Mesangial cell (primary cell): ENCODE results near the gene QRICH1. TPM values are rescaled to one million over a fixed set of nuclear protein-coding genes. Genes with fewer than 3 reads are reported as not detected.

Source experiments
- total RNA-seq: library from RNA; depleted of rRNA; stranded (reverse); fragments of >200 nt; gene quantifications from 2 replicates; pipeline ENCODE4 v1.2.3, GENCODE V29; 2015

The QRICH1 gene
- total RNA-seq: 70.0 and 78.2 TPM in 2 replicates

GRCh38 chr3:49093853-49094767, at the start of gene QRICH1:
Gene QRICH1, minus strand, starts transcription at chr3:49094071. Its CDS starts 17,054 bp downstream, at chr3:49077017.

GRCh38 chr3:49132437-49133225, 38.8 kb upstream of the QRICH1 start, which contains the start of gene LAMB2:
Gene LAMB2, minus strand, starts transcription at chr3:49133050. Its CDS starts 183 bp downstream, at chr3:49132867.

GRCh38 chr3:49120438-49121131, 26.7 kb upstream of the QRICH1 start, which contains the start of gene USP19:
Gene USP19, minus strand, starts transcription at chr3:49120823. Its CDS starts 1,678 bp downstream, at chr3:49119145.

GRCh38 chr3:49104427-49105291, 10.8 kb upstream of the QRICH1 start, which contains the start of gene QARS1:
Gene QARS1, minus strand, starts transcription at chr3:49104757. Its CDS starts 24 bp downstream, at chr3:49104733.

GRCh38 chr3:49028673-49029562, 65.0 kb downstream of the QRICH1 start, which contains the start of gene IMPDH2:
Gene IMPDH2, minus strand, starts transcription at chr3:49029398. Its CDS starts 48 bp downstream, at chr3:49029350.

GRCh38 chr3:49021813-49022687, 71.8 kb downstream of the QRICH1 start, which contains the start of gene NDUFAF3:
Gene NDUFAF3, plus strand, starts transcription at chr3:49022121. Its CDS starts 24 bp downstream, at chr3:49022145.

GRCh38 chr3:49017971-49018706, 75.7 kb downstream of the QRICH1 start, which contains the start of gene DALRD3:
Gene DALRD3, minus strand, starts transcription at chr3:49018580. Its CDS starts 16 bp downstream, at chr3:49018564.

GRCh38 chr3:49007068-49007770, 86.7 kb downstream of the QRICH1 start, which contains the start of gene WDR6:
Gene WDR6, plus strand, starts transcription at chr3:49007391. Its CDS starts 41 bp downstream, at chr3:49007432.

GRCh38 chr3:48989796-48990635, 103.9 kb downstream of the QRICH1 start, which contains the start of gene P4HTM:
Gene P4HTM, plus strand, starts transcription at chr3:48990241. Its CDS starts 16 bp downstream, at chr3:48990257.

Other genes starting within 250 kb of the QRICH1 start
- 21.8 and 27.9 TPM in 2 replicates for gene PRKAR2A, start 246.2 kb downstream of the QRICH1 start, total RNA-seq
- 8.6 and 13.1 TPM in 2 replicates for gene SLC25A20, start 195.2 kb downstream of the QRICH1 start, total RNA-seq
- gene ARIH2, start 175.2 kb downstream of the QRICH1 start, total RNA-seq: 72.1 and 85.6 TPM in 2 replicates
- 16.3 and 82.8 TPM in 2 replicates for gene P4HTM, start 103.8 kb downstream of the QRICH1 start, total RNA-seq
- 89.0 and 128 TPM in 2 replicates for gene WDR6, start 86.7 kb downstream of the QRICH1 start, total RNA-seq
- 57.8 and 89.2 TPM in 2 replicates for gene DALRD3, start 75.5 kb downstream of the QRICH1 start, total RNA-seq
- 212 and 249 TPM in 2 replicates for gene NDUFAF3, start 72.0 kb downstream of the QRICH1 start, total RNA-seq
- gene IMPDH2, start 64.7 kb downstream of the QRICH1 start, total RNA-seq: 182 and 193 TPM in 2 replicates
- gene QARS1, start 10.7 kb upstream of the QRICH1 start, total RNA-seq: 362 and 497 TPM in 2 replicates
- gene USP19, start 26.8 kb upstream of the QRICH1 start, total RNA-seq: 38.1 and 55.4 TPM in 2 replicates
- 209 and 412 TPM in 2 replicates for gene LAMB2, start 39.0 kb upstream of the QRICH1 start, total RNA-seq
- 32.4 and 33.2 TPM in 2 replicates for gene CCDC71, start 72.3 kb upstream of the QRICH1 start, total RNA-seq
- gene KLHDC8B, start 77.5 kb upstream of the QRICH1 start, total RNA-seq: 10.1 and 37.6 TPM in 2 replicates
- gene C3orf62, start 183.2 kb upstream of the QRICH1 start, total RNA-seq: 0.33 and 0.76 TPM in 2 replicates
- 12.5 and 15.1 TPM in 2 replicates for gene USP4, start 246.0 kb upstream of the QRICH1 start, total RNA-seq